Suppressor macrophage treated with lipopolysaccharide for 4 hours (primary cell): Measurements from ENCODE around the gene REXO4.
"Not testable (repeated sequence)": the region's sequence is repeated elsewhere in the genome, so short reads cannot be mapped to it uniquely, and the experiment has no call there.

Experiments used
- DNase-seq: peaks from one replicate; pipeline ENCODE4 v3.0.0-alpha.2; 2020

REXO4 gene

GRCh38 chr9:133417541-133418461 is at the start of gene REXO4:
Gene REXO4 (minus strand): TSS chr9:133418010. CDS start chr9:133417844, 166 bp downstream.
- DNase-seq = peak; percentile 89

- no peak for DNase-seq
Measured at GRCh38 chr9:133467101-133467500, 49.3 kb upstream of the REXO4 start.

- no peak for DNase-seq
Measured at GRCh38 chr9:133465984-133466383, 48.2 kb upstream of the REXO4 start.

GRCh38 chr9:133464638-133465037 is 46.8 kb upstream of the REXO4 start:
- no peak for DNase-seq

GRCh38 chr9:133463864-133464615 is 46.2 kb upstream of the REXO4 start:
- no peak for DNase-seq

GRCh38 chr9:133463234-133463863 is 45.5 kb upstream of the REXO4 start:
- no peak for DNase-seq

GRCh38 chr9:133461975-133462374 is 44.2 kb upstream of the REXO4 start:
- DNase-seq = no peak

GRCh38 chr9:133460405-133461175 is 42.8 kb upstream of the REXO4 start:
- DNase-seq = no peak

GRCh38 chr9:133459476-133460404 is 41.9 kb upstream of the REXO4 start, which contains the start of gene CACFD1:
Gene CACFD1 (plus strand): TSS chr9:133459978. CDS start chr9:133460067, 89 bp downstream.
- DNase-seq = peak; percentile 91

GRCh38 chr9:133458643-133459312 is 41.0 kb upstream of the REXO4 start:
- DNase-seq = peak; percentile 53

- DNase-seq = no peak
Measured at GRCh38 chr9:133457748-133458147, 39.9 kb upstream of the REXO4 start.

GRCh38 chr9:133457233-133457632 is 39.4 kb upstream of the REXO4 start:
- no peak for DNase-seq

GRCh38 chr9:133456409-133456808 is 38.6 kb upstream of the REXO4 start:
- no peak for DNase-seq

GRCh38 chr9:133455936-133456335 is 38.1 kb upstream of the REXO4 start:
- no peak for DNase-seq

GRCh38 chr9:133454943-133455673 is 37.3 kb upstream of the REXO4 start:
- DNase-seq = no peak

GRCh38 chr9:133454325-133454724 is 36.5 kb upstream of the REXO4 start:
- no peak for DNase-seq

- no peak for DNase-seq
Measured at GRCh38 chr9:133453651-133454050, 35.8 kb upstream of the REXO4 start.

GRCh38 chr9:133452562-133452961 is 34.8 kb upstream of the REXO4 start:
- DNase-seq = no peak

- DNase-seq = not testable (repeated sequence)
Measured at GRCh38 chr9:133451865-133452264, 34.1 kb upstream of the REXO4 start.

- no peak for DNase-seq
Measured at GRCh38 chr9:133449760-133450159, 31.9 kb upstream of the REXO4 start.
